Measurements from ENCODE around the gene ITGB3.
"Not testable (repeated sequence)": the region's sequence is repeated elsewhere in the genome, so short reads cannot be mapped to it uniquely, and the experiment has no call there.

The ITGB3 gene

DNA sequence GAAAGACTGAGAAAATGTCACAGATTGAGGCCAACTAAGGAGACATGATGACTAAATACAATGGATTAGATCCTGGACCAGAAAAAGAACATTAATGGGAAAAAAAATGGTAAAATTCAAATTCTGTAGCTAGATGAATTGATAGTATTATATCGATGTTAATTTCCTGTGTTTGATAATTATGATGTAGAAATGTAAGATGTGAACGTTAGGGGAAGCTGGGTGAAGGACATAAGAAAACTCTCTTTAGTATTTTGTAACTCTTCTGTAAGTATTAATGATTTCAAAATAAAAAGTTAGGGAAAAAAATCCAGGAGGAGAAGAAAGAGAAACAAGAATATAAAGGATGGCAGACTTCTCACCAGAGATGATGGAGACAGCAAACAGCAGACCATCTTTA lies 2.8 kb upstream of the ITGB3 start:
- DNase-seq, result no peak

DNA sequence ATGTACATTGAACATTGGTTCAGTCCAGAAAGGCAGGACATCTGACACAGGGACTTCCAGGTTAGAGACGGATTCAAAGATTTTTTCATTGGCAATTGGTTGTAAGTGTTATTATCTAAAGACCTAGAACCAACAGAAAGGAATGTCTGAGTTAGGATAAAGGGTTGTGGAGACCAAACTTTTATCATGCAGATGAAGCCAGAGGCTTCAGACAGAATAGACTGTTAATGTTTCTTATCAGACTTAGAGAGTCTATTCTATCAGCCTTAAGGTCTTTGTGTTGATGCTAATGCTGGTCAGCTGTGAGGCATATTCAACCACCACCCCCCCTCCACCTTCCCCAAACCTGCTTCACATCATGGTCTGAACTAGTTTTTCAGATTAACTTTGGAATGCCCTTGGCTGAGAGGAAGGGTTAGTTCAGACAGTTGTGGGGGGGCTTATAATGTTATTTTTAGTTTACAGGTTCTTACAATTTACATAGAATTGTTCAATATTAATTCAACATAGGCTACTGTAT lies 2.1 kb upstream of the ITGB3 start:
- no peak for DNase-seq

DNA sequence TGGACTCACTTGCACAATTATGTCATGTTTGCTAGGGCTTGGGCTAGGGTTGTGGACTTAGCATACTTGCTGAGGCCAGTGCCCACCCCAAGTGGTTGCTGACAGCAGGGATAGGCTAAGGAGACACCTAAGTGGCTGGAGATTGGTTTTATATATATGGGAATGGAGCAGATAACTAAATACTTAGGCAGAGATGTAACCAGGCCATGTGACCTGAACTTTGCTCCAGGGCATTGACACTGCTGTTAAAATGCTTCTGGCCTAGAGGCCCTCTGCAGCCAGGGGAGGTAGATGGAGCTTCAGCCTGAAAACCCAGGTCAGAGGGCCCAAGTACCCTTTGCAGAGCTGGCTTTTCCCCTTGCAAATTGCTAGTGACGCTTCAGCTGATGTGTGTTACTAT lies 1.4 kb upstream of the ITGB3 start:
- DNase-seq, result no peak

DNA sequence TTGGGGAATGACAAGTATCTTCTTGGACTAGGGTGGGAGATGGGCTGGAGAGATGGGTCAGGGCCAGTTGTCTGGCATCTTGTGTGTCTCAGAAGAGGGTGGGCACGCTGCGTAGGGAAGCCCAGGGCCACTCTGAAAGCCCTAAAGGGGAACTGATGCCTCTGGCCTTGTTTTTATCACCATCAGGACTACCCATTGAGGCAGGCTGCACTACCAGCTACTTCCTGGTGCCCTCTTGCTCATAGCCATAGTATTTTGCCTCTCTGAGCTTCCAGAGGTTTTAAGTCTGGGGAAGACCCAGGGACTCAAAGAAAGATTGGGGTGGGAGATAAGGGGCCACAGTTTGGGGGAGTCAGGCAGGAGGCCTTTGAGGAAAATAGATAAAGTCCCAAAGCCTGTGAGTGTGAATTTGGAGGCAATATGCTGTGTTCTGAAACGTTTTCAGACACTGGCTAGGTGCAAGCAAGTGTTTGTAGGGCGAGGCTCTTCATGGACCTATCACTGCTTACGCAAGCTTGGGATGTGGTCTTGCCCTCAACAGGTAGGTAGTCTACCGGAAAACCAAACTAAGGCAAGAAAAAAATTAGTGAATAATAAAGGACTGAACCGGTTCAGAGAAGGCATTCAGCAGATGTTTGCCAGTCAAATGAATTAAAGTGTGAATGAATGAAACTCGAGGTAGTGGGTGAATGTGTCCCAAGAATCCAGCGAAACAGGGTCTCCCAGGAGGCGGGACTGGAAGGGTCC lies 688 bp upstream of the ITGB3 start:
- DNase-seq, result no peak

DNA sequence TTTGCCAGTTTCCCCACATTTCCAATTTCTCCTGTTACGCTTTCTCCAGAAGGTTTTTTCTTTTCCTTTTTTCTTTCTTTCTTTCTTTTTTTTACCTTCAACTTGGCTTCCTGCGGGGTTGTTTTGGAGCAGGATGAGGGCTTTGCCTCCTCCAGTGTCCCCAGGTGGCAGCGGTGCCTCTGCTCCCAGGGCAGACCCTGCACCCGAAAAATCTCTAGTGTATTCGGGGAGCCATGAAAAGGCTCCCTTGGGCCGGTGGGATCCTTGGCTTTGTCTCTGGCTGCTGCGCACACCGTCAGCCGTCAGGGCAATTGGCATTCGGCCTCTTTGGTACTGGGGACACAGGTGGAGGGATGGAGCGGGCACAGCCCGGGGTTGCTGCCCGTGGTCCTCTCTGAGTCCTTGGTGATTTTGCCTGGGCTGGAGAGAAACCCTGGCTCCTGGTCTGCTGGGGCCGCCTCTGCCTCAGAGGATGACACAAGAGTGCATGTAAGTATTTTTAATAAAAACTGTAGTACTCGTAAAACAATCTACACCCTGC lies 846 bp downstream of the ITGB3 start:
- DNase-seq, result no peak

DNA sequence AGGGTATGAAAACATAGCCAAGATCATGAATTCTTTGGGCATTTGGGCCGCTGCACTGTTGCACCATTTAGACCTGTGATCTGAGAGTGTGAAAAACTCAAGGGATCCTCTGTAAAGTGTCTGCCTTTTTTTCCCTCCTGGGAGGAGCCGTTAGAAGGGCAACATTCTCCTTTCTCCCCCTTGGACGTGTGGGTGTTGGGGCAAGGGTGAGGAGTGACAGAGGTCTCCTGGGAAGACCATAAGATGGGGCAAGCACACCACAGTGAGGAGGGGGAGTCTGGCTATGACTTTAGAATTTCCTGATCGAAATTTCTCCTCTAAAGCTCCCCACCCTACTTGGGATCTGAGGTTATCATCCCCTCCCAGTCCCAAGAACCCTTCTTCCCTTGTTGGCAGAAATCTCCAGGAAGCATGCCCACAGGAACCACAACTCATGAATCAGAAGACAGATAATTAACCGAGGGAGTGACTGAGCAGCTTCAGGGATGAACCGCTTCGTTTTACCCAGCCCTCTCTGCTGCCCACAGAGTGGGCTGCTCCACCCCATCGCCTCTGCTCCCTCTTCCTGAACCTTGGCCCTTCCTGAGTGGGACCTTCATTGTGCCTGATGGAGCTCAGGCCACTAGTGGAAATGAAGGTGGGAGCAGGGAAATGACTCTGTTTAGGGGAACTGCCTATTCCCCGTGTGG lies 4.2 kb downstream of the ITGB3 start:
- DNase-seq, result no peak

DNA sequence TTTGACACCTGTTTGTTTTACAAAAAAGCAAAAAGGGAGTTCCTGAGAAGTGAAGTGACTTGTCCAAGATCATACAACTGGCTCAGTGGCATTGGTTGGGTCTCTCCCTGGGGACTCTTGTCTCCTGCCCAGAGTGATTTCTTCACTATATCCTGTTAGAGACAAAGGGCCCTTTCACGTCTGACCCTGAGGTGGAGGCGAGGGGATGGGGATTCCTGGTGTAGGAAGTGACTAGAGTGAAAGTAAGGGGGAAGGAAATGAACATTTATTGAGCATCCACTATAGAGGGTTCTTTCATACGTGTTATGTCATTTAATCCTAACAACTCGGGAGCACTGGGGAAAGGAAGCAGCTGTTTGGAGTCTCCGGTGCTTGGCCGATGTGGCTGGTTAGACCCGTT lies 9.0 kb downstream of the ITGB3 start:
- DNase-seq, result no peak

DNA sequence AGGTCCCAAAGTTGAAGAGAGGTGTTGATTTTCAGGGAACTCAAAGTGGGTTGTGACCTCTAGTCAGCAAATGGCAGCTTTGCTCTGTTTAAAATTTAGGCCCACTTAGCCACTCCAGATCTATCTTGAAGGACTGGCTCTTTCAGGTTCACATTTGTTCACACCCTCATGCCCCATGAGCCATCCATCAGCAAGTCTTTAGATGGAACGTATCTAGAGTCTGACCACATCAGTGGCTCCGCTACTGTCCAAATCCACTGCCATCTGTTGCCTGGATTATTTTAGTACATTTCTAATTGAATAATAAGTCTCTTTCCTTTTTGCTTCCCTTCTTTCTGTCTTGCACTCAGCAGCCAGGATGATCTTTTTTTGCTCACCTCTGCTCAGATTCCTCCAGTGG lies 10.5 kb downstream of the ITGB3 start:
- DNase-seq, result no peak

DNA sequence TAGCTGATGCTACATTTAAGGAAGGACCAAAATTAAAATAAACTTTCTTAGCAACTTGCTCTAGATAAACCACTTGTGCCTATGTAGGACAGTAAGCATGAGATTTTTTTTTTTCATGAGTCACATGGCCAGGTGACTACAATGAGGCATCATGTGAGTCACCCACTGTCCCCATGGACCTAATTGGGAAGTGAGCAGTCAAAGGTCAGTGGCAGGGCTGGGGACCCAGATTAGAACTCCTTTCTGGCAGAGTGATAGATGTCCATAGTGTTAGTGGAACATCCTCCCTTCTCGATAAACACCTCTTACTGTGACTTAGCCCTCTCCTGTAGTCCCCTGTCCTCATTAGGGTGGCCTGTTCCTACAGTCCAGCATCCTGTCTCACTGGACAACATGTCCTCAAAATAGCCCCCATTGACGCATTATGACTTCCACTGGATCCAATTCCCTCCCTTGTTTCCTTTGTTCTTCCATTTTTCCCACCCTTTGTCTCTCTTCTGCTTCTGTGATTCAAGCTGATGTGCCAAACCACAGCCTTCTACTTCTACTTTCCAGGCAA lies 12.4 kb downstream of the ITGB3 start:
- DNase-seq, result no peak

DNA sequence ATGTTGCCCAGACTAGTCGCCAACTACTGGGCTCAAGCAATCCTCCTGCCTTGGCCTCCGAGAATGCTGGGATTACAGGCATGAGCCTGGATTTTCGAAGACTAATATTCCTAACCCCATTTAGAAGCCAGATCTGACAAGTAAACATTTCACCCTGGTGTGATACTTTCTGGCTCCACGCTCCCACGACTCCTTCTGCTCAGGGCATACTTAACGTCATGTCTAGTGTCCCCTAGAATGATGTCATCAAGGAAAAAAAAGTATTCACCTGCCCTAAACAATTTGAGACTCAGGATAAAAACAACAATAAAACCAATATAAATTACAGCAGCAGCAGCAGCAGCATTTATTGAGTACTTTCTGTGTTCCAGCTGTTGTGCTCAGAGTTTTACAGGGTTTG lies 13.2 kb downstream of the ITGB3 start:
- DNase-seq, result no peak

DNA sequence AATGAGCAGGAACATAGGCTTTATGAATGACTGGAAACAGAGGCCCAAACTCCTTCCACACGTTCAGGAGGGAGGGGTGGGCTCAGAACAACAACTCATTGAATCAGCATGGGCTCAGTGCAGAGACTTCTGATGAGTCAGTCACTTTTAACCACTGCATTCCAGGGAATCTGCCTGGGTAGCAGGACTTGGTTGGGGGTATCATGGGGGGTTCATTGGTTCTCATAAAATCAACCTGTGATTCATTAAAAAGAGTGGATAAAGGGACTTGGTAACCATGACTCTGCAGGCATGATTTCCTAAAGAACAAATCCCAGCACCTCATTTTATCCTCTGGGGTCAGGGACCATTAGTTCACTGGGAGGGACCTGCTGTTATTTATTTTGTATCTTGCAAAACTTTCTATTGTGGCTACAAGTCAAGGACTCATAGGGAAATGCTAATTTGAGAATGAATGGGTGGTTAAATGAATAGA lies 13.8 kb downstream of the ITGB3 start:
- DNase-seq, result no peak

DNA sequence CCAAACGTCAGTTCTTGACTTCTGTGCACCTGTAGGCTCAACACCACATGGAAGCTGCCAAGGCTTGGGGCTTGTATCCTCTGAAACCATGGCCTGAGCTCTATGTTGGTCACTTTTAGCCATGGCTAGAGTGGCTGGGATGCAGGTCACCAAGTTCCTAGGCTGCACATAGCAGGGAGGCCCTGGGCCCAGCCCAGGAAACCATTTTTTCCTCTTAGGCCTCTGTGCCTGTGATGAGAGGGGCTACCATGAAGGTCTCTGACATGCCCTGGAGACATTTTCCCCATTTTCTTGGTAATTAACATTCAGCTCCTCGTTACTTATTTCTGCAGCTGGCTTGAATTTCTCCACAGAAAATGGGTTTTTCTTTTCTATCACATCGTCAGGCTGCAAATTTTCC lies 15.3 kb downstream of the ITGB3 start:
- DNase-seq, result not testable (repeated sequence)

DNA sequence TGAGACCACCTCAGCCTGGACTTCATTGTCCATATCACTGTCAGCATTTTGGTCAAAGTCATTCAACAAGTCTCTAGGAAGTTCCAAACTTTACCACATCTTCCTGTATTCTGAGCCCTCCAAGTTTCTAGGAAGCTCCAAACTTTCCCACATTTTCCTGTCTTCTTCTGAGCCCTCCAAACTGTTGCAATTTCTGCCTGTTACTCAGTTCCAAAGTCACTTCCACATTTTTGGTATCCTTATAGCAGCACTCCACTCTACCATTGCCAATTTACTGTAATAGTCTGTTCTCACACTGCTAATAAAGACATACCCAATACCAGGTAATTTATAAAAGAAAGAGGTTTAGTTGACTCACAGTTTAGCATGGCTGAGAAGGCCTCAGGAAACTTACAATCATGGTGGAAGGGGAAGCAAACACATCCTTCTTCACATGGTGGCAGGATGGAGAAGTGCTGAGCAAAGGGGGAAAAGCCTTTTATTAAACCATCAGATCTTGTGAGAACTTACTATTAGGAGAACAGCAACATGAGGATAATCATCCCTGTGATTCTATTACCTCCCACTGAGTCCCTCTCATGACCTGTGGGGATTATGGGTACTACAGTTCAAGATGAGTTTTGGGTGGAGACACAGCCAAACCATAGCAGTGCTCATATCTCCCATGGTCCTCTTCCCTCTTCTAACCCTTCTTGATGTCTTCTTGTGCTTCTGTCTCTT lies 16.1 kb downstream of the ITGB3 start:
- not testable (repeated sequence) for DNase-seq

DNA sequence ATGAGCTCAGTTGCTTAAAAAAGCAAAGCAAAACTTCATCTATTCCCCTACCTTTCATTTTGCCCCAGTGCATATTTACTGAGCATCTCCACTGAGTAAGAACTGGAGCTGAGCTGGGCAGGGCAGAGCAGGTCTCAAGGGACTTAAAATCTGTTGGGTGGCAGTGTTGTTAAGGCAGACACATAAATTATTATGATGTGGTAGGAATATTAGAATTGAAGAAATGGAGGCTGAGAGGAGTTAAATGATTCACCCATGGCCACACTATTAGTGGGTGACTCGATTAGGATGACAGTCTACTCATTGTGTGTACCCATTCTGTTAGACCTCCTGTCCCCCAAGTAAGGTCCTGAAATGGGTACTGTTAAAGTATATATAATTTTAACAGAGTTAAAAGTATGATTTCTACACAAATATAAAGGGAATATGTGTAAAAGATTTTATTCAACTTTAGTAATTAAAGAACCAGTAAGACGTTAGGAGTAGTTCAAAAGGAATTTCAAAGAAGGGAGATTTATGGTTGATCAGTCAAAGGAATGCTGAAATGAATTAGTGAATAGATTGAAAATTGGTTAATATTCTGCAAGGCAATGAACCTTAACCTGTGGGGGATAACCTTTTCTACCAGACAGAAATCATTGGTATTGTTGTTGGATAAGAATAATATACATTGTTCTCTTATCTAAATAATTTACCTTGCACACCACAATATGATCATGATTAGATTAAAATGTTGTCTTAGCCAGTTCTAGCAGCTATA lies 17.5 kb downstream of the ITGB3 start:
- no peak for DNase-seq

DNA sequence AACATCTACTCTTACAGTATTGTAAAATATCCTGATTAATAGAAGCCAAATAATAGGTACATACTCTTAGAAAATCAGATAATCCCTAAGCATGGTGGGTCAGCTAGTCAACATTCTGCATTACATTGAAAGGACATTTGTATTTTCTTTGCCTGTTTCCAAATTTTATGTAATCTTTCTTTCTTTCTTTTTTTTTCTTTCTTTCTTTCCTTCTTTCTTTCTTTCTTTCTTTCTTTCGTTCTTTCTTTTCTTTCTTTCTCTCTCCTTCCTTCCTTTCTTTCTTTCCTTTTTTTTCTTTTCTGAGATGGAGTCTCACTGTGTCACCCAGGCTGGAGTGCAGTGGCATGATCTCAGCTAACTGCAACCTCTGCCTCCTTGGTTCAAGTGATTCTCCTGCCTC lies 18.9 kb downstream of the ITGB3 start:
- DNase-seq, result no peak

DNA sequence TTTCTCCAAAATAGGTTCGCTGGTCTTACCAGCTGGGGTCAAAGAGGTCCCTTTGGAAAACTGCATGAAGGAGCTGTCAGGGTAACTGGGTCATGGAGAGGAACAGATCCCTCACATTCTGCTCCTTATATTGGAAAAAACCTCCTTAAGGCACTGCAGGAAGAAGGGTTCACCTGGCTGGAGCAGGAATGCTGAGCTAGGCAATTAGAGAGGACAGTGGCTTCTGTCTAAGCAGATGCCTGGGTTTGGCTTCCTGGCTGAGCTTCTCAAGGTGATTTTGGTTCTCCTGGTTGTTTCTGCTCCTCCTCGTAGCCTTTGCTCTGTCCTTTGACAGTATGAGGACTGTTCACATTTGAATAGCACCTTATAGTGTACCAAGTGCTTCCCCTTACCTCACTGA lies 19.6 kb downstream of the ITGB3 start:
- no peak for DNase-seq

DNA sequence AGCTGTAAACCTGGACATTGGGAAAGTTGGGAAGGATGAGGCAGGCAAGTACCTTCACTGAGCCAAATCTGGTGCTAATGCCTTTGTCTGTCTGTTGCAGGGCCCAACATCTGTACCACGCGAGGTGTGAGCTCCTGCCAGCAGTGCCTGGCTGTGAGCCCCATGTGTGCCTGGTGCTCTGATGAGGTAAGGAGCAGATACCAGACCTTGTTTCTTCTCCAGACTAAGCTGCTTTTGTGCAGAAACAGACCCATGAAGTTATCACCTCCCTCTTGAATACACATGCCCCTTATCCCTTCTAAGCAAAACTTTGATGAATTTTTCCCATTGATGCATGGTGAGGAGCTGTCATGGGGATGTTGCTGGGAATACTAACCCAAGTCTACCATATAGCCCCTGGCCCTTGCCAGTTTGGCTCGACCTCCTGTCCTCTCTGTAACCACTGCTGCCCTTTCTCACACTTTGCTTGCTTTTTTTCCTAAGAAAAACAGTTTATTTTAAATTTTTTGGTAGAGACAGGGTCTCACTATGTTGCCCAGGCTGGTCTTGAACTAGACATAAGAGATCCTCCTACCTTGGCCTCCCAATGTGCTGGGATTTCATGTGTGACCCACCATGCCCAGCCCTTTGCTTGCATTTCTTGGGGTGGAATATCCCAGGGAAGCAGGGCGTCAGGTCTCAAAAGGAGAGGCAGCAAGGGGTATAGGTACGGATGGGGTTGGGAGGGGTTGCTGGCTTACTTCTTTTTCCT lies 20.9 kb downstream of the ITGB3 start:
- DNase-seq, result no peak

DNA sequence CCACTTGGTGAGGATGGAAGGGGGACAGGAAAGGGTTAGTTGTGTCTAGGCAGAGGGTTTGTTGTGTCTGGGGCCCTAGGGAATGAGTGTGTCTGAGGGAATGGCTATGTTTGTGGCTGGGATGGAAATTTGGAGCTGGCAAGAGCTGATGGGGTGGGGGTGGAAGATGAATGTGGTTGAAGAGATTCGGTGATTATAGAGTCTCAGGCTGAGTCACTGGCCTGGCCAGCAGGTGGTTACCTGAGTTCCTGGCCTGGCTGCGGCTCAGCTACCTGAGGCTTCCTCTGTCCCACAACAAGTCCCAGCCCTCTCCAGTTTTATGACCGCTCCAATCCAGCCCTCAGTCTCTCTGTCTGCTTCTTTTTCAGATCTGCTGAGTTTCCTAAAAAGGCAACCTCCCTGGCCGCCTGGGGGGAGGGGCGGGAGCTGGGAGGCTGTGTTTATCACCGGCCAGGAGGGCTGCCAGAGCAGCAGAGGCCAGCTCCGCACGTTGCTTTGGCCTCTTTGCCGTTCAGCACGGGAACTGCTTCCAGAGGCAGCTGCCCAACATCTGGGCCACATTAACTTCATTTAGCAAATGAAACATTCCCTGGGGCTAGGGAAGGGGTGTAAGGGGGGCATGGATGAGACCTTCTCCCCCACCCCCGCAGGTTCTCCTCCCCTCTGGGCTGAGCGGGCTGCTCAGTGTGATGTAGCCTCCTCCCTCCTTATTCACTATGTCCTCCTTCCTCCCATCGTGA lies 21.8 kb downstream of the ITGB3 start:
- no peak for DNase-seq

DNA sequence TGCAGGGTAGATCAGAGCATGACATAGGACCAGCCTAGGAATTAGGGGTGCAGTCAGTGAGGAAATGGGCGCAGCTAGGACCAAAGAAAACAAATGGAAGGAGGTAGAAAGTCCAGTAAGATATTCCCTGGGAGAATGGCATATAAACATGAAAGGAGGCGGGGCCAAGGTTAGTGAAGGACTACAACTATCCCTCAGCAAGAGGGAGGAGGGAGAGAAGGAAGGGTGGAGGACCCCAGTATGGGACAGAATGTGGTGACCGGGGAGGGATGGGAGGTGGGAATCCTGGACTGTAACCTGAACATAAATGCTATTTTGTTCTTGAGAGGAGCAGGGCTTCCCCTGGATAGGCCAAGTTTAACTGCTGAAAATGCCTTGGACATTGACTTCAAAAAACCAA lies 22.8 kb downstream of the ITGB3 start:
- DNase-seq, result no peak

DNA sequence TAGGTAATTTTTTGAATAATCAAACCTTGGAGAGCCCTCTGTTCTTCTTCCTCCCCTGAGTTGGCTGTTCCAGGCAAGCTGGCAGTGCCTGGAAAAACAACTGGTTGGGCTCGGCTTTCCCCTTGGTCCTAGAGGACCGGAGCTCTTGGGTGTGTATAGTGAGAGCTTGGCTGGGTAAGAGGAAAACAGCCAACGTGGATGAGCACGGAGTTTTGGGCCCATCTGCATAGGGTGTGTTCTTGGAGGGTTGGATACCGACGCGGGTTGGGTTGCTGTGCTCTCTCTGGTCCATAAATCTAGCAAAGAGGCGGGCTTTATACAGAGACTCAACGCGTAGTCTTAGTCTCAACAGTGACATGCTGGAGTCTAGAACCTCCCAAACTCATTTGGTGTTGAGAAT lies 23.2 kb downstream of the ITGB3 start:
- no peak for DNase-seq

DNA sequence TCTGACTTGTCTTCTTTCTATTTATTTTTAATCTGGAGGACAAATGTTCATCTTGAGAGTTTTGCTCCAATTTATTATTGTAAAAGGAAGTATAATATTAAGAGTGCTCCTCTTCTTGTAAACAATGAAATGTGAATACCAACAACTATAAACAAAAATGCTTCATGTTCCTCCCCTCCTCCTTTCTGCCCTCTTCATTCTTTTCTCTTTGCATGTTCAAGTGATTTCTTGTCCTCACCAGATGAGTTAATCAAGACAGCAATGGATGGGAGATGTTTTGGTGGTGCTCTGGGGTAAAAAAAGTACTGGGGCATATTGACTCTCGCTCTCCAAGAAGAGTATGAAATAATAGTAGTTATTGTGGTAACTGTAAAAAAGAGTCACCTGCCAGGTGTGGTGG lies 24.3 kb downstream of the ITGB3 start:
- DNase-seq, result no peak
